ENCODE measurements around the gene CALHM5. TPM values are rescaled to one million over a fixed set of nuclear protein-coding genes. Genes with fewer than 3 reads are reported as not detected.
"Not testable (repeated sequence)": the region's sequence is repeated elsewhere in the genome, so short reads cannot be mapped to it uniquely, and the experiment has no call there.

CALHM5 gene
- not detected for total RNA-seq

- no peak for DNase-seq
Measured at GRCh38 chr6:116511424-116512110, at the start of gene CALHM5. Gene CALHM5, plus strand, starts transcription at chr6:116511639. Its CDS starts 58 bp downstream, at chr6:116511697.

GRCh38 chr6:116461932-116462885, 49.2 kb upstream of the CALHM5 start:
- DNase-seq: no peak

GRCh38 chr6:116463301-116463700, 48.1 kb upstream of the CALHM5 start:
- DNase-seq: no peak

- DNase-seq: no peak
Measured at GRCh38 chr6:116465246-116465645, 46.2 kb upstream of the CALHM5 start.

GRCh38 chr6:116467096-116467495, 44.3 kb upstream of the CALHM5 start:
- DNase-seq: no peak

GRCh38 chr6:116467514-116467913, 43.9 kb upstream of the CALHM5 start:
- no peak for DNase-seq

GRCh38 chr6:116468293-116468692, 43.1 kb upstream of the CALHM5 start:
- DNase-seq: no peak

- no peak for DNase-seq
Measured at GRCh38 chr6:116471531-116471930, 39.9 kb upstream of the CALHM5 start.

GRCh38 chr6:116472706-116473105, 38.7 kb upstream of the CALHM5 start:
- DNase-seq: no peak

GRCh38 chr6:116475141-116475540, 36.3 kb upstream of the CALHM5 start:
- DNase-seq: no peak

GRCh38 chr6:116476002-116476678, 35.3 kb upstream of the CALHM5 start:
- no peak for DNase-seq

- DNase-seq: no peak
Measured at GRCh38 chr6:116482780-116483179, 28.7 kb upstream of the CALHM5 start.

GRCh38 chr6:116483616-116484015, 27.8 kb upstream of the CALHM5 start:
- DNase-seq: no peak

GRCh38 chr6:116485559-116486184, 25.8 kb upstream of the CALHM5 start:
- DNase-seq: no peak

- DNase-seq: no peak
Measured at GRCh38 chr6:116491610-116492330, 19.7 kb upstream of the CALHM5 start.

GRCh38 chr6:116492331-116493067, 18.9 kb upstream of the CALHM5 start:
- no peak for DNase-seq

GRCh38 chr6:116495161-116495560, 16.3 kb upstream of the CALHM5 start:
- not testable (repeated sequence) for DNase-seq

- DNase-seq: no peak
Measured at GRCh38 chr6:116497113-116497676, 14.2 kb upstream of the CALHM5 start.

- DNase-seq: no peak
Measured at GRCh38 chr6:116500969-116501433, 10.4 kb upstream of the CALHM5 start.

GRCh38 chr6:116507324-116507723, 4.1 kb upstream of the CALHM5 start:
- DNase-seq: no peak

- no peak for DNase-seq
Measured at GRCh38 chr6:116508527-116508926, 2.9 kb upstream of the CALHM5 start.

Measured in effector CD4-positive, alpha-beta T cell (primary cell).